GM21737 (cell line): ENCODE measurements around the gene OSTF1.

Experiments
- ATAC-seq: cut with Tn5 transposase; IDR thresholded peaks from one replicate; pipeline ENCODE4 v1.9.1; 2021; ENCODE audit warnings: mild to moderate bottlenecking, moderate library complexity; ENCODE audit not compliant: unreplicated experiment

The OSTF1 gene

DNA sequence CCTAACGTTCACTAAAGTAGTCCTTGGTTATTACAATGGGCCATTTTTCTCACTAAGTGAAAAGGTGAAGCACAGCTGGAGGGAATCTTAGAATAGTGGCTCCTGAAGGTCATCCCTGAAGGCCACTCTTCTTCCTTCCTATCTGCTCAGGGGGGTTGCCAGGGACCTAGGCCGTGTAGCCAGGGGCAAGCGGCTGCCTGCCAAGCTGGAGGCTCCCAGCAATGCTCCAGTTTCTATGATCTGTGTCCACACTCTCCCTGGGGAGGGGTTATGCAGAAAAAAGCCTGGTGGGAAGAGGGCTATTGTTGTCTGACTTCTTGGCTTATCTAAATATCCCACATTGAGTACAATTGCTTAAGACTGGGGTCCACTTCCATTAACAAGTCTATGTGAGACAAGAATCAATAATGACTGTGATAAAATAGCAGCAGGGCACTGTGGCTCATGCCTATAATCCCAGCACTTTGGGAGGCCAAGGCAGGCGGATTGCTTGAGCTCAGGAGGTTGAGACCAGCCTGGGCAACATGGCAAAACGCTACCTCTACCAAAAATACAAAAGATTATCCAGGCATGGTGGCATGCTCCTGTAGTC lies 4.1 kb upstream of the OSTF1 start:
- ATAC-seq, result no peak

DNA sequence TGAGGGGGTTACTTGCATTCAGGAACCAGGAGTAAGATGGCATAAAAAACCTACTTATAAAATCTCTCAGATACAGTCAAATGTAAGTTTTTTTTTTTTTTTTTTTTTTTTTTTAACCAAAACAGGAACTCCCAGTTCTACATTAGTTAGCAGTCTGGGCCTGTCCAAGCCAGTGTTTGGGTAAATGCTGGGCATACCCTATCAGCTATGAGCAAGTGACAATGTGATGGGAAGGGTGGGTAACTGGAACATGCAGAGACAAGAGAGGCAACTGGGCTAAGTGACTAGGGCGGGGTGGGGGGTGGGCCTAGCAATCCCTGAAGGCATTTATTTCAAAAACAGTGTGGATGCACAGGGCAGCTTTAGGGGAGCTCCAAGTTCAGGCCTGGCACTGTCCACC lies 2.7 kb upstream of the OSTF1 start:
- ATAC-seq, result no peak

DNA sequence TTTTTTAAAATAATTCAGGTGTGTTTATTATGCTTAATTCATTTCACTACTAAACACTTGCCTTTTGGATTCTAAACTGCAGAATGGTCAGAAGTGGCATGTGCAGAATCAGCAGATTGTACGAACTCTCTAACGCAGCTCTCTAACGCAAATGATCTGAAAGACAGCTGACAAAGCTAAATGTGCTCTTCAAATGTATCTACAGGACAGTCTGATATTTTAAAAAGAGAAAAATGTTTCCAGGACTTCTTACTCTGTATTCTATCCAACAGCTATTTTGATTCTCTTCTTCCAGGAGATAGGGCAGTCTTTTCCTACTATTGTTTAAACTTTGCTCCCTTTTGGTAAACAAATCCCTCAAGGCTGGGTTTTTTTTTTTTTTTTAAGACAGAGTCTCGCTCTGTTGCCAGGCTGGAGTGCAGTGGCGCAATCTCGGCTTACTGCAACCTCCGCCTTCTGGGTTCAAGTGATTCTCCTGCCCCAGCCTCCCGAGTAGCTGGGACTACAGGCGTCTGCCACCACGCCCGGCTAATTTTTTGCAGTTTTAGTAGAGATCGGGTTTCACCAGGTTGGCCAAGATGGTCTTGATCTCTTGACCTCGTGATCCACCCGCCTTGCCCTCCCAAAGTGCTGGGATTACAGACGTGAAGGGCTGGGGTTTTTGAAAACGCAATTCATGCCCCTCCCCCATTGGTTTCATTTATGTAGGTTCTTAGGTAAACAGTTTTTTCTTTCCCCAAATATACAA lies 1.6 kb upstream of the OSTF1 start:
- ATAC-seq, result no peak

DNA sequence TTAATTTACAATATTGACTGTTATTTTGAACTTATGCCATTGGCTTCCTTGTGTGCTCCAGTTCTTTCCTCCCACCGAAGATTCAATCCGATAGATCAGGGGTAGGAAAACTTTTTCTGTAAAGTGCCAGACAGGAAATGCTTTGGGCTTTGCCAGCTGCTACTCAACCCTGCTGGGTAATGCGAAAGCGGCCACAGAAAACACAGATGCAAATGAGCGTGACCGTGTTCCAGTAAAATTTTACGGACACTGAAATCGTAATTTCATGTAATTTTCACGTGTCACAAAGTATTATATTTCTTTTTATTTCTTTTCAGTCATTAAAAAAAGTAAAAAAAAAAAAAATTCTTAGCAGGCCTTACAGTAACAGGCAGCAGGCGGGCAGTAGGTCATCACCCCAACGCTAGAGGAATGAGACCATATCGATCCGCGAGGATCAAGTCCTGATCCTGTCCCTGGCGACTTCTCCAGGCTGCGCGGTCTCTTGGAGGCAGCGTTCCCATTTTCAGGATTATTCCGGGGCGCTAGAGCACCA lies 958 bp upstream of the OSTF1 start:
- peak; percentile 20 for ATAC-seq

DNA sequence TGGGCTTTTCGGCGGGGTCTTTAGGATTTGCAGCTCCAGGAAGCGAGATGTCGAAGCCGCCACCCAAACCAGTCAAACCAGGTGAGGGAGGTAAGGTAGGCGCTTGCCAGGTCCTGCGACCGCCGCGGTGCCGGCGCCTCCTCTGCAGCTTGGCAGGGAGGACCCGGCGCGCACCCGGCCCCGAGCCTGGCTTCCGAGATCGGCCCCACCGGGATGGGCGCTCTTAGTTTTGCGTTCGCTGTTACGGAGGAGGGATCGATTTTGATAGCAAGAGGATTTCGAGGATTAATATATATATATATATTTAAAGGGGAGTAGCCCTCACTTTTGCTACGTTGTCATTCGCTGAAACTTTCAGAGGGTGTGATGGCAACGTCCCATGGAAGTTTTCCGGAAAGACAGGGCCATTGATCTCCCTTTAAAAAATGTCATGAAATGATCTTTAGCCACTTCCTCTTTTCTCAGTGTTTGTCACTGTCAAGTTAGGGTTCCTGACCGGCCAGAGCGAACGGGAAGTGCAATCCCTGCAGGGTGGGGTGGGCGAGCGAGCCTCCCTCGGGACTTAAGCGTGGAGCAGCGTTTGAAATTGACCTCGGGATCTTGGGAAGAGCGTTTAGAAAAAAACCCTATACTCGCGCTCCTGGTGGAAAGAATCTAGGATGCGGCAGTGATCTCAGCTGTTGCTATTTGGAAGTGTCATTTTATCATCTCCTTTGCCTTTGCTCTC lies 495 bp downstream of the OSTF1 start:
- peak; percentile 34 for ATAC-seq

DNA sequence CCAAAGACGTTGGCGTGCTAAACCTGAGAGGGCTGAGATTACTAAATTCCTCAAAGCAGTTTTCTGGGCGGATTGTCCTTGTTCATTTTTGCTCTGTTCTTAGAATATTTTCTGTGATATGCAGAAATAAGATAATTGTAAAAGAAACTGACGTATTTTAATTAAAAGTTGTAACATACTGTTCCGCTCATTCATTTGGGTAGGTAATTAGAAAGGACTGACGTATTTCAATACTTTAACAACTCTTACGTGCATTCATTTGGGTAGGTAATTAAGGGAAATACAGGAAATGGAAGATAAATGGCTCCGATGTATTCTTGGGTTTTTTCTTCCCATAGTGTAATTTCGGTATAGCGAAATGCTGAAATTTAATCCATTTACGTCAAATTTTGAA lies 1.1 kb downstream of the OSTF1 start:
- no peak for ATAC-seq

DNA sequence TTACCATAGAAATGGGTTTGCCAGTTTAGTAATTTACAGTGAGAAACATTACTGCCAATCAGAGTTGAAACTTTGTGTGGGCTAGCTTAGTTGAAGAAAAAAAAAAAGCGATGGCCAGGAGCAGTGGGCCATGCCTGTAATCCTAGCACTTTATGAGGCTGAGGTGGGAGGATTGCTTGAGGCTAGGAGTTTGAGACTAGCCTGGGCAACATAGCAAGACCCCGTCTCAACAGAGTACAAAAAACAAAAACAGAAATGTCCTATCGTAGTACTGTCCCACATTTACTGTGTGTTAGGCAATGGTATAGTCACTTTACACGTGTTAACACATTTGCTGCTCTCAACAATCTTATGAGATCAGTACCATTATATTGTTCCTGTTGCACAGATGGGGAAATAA lies 2.3 kb downstream of the OSTF1 start:
- no peak for ATAC-seq

DNA sequence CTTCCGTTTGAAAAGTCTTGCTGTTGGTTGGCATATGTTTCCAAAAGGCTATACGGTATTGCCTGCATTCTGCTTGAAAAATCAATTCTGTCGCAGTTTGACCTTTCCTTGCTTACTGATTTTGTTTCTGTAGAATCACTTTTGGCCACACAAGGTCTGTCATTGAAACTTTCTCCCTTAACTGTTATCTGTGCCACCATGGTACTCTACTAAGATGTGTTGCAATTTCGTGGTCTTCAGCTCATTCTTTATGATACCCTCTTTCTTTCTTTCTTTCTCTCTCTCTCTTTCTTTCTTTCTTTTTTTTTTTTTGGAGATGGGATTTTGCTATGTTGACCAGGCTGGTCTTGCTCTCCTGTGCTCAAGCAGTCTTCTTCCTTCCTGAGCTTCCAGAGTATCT lies 4.5 kb downstream of the OSTF1 start:
- no peak for ATAC-seq

DNA sequence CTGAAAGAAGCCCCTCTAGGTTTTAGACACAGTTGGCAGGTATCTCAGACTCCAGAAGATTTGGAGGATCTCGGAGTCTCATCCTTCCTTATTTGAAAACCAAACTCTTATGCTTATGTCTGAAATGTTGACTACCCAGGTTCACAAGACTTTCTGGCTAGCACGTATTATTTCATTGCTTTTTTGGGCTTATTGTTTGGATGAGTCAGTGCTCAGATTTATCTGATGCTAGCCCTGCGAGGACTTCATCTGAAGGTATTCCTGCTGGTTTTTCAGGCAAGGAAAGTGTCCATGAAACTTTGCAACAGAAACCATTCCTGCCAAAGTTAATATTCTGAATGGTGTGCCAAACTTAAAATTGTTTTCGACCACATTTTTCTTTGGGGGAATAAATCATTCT lies 8.5 kb downstream of the OSTF1 start:
- ATAC-seq, result no peak

DNA sequence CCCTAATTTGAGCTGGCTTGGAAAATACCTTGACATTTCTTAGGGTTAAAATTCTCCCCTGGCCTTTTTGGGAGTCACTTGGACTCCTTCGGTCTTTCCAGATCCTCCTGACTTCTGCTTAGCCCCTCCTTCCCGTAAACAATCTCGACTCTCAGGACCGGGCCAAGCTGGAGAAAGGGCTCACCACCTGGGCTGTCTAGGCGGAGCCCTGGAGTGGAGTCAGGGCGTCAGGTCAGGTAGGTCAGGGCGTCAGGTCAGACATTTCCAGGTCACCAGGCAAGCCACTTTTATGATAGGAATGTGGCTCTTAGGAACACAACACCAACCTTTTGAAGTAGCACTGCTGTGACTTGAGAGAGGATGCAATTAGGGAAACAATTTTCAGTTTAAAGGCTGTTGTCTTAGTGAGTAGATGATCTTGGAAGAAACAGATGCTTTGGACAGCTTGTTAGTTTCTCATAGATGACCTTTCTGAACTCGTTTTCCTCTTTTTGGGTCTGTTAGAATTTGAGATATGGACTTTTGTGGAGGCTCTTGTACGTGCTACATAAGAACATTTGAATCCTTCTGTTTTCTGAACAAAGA lies 12.8 kb downstream of the OSTF1 start:
- no peak for ATAC-seq

DNA sequence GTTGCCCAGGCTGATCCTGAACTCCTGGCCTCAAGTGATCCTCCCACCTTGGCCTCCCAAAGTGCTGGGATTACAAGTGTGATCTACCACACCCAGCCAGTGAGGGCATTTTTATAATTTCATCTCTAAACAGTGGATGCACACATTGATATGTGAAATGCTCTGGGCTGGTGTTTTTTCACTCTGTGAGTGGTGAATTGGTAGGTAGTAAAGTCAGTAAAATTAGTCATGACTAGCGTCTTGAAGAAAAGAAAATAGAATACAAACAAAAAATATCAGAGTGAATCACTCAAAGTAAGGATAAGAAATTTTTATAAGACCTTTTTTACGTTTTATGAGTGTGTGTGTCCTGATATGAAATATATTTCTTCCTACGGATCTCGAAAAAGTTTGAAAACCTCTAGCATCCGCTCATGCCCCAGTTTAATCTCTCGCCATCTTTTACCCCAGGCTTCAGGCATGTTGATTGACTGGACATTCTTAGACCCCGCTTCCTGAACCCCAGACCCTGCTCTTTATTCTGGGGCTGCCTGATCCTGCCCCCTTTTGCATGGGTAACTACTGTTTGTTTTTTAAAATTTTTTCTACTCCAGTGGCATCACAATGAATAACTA lies 14.0 kb downstream of the OSTF1 start:
- no peak for ATAC-seq

DNA sequence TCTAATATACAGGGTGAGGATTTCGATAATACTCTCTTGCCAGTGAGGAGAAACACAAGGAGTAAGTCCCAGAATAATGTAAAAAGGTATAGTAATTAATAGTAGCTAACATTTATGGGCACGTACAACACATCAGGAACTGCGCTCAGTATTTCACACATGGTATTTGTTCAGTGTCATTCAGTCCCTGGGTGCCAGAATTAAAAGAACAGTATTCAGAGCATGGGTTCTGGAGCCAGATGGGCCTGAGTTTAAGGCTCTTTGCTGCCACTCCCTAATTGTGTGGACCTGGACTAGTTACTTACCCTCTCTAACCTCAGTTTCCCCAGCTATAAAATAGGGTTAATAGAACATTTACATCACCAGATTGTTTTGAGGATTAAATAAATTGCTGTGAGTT lies 16.3 kb downstream of the OSTF1 start:
- no peak for ATAC-seq

DNA sequence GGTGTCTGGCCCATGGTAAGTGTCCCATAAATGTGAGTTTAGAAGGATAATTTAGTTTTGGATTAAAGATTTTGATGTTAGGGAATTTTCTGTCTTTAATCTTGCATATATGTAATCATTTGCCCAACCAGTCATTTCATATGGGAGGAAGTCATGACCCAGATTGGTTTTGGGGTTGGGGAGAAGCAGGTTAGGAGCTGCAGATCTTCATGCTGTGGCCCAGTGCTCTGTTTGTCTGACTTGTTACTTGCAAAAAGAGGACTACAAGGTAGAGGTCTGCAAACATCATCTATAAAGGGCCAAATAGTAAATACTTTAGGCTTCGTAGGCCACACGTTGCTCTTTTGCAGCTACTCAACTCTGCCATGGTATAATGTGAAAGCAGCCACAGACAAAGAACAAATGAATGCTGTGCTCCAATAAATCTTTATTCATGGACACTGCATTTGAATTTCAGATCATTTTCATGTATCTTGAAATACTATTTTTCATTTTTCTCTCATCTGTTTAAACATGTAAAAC lies 16.8 kb downstream of the OSTF1 start:
- ATAC-seq, result no peak

DNA sequence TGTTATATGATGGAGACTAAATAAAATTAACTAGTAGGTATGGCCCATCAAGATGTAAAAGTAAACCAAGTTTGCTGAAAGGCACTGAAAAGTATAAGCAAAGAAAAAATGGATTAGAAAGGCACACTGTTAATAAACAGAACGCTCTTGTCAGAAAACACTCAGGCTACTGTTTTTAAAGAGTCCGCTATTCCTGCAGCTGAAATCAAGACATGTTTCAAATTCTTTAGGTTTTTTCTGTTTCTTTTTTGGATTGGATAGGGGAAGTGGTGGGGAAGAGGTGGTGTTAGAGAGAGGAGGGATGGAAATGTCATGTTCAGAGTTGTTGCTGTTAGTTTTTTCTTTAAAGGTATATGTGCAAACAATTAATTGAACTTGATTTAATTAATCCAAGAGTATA lies 17.5 kb downstream of the OSTF1 start:
- ATAC-seq, result no peak

DNA sequence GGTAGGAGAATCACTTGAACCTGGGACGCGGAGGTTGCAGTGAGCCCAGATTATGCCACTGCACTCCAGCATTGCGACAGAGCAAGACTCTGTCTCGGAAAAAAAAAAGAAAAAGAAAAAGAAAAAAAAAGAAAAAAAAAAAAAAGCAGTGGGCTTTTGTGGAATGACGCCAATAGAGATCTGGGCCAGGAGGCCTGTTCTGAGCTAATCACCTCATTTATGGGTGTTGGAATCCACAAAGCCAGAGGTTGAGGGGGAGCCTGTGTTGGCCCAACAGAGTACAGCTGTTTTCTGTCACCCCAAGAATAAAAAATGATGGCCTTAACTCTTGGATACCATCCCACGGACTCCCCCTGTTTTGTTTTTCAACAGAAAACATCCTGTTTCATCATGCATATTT lies 18.5 kb downstream of the OSTF1 start:
- no peak for ATAC-seq

DNA sequence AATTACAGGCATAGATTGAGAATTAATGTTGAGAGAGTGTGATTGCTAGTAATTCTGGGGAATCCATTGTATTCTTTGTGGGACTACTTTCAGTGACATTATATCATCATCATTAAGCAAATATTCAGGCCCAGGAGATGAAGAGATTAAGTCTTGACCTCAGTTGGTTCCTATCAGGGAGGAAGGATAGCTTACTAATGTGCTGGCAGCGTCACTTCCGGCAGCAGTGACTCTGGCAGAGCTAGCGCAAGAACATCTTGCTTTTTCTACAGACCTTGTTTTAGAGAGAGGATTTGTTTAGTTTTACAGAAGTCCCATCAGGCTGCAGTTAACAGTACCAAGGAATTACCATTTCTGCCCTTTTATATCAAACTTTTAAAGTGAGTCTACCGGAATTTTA lies 20.3 kb downstream of the OSTF1 start:
- no peak for ATAC-seq

DNA sequence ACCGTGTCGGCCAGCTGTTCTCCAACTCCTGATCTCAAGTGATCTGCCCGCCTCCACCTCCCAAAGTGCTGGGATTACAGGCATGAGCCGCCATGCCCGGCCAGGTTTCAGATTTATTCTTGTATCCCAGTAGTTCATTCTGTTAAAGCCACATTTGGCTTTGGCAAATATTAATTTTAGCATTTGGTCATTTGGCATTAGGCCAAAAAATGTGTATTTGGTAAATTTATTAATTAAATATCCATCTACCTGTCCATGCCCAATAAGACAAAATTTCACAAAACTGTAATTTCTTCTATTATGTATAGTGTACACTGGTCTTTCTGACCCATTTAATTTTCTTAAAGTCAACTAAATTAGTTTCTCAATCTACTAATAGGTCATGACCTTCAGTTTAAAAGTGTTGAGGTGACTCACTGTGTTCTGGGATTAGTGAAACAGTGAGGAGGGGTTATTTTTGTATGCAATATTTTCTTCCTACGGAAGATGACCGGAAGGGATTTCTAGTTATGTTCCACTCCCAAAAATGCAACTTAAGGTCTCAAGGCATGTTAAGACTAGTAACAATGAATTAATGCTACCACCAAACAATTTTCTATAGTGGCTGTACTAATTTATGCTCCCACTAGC lies 21.0 kb downstream of the OSTF1 start:
- ATAC-seq, result no peak

DNA sequence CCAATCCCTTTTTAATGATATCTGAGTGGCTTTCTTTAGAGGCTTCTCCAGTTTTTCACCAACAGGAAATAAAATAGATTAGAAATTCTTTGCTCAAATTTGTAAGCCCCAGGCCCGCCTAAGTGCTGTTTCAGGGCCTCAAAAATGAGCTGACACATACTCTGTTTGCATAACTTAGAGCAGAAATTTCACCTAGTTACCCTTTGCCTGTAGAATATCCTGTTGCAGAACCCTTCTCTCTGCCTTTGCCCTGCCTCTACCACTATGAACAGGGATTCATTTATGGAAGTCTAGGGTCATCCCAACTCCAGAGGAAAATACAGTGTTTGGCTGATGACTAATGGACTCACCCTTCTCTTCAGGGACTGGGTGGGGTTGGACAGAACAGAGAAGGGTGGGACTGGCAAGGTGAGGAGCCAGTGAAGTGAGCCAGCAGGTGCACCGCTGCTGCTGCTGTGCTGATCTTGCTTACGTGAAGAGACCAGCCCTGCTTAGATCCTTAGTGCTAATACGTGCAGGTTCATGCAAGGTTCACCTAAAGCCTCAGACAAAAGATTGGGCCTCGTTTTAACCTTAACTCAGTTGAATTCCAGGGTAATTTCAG lies 22.8 kb downstream of the OSTF1 start:
- ATAC-seq, result no peak

DNA sequence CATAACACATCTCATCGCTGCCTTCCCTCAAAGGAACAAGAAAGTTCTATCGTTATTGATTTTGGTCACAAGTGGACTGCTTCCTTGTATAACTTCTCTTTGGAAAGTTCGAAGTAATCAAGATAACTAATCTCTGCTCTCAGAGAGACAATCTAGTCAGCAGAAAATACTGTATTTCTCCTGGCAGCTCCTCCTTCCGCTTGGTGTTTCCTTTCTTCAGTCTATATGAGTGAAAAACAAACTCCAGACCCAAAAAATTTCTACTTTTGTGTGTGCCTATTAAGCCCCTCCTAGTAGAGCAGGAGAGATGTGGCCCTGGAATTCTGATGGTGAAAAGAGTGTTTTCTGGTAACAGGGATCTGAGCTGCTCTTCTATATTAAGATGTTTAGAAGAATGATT lies 24.5 kb downstream of the OSTF1 start:
- no peak for ATAC-seq

DNA sequence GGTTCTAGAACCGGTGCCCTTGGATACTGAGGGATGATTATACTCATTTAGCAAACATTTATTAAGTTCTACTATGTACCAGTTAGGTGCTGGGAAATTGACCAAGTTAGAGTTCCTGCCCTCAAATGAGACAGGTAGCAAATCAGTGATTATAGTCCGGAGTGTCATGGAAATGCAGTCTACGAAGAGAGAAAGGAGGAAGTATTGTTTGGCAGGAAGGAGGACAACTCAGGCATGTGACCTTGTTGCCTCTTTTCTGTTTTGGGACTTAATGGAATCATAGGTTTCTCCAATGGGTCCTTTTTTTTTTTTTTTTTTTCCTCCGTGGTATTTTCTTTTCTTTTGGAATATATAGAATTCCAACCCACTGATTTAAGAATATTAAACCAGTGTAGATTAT lies 28.0 kb downstream of the OSTF1 start:
- ATAC-seq, result no peak
